ENCODE data around the gene TSPAN1.

The TSPAN1 gene

DNA sequence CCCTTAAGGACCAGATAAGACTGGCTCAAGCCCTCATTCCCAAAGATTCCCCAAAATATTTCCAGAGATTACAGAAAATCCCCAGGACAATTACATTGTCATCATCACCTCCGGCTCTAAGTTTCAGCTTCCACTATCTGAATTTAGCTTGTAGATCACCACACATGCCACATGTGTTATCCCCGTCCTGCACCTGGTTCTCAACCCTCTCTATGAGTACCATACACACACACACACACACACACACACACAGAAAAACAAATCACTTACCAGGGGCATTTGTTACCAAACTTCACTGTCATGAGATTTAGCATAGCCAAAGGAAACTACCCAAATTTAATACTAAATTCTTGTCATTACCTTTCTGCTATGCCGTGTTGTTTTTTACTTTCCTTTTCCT is 15.4 kb upstream of the TSPAN1 start:
- no peaks in the 10 kb centered on the region for H3K79me1 ChIP-seq (replicated peaks; ENCODE audit: low read length, poor library complexity, severe bottlenecking)
- H2BK12ac ChIP-seq (ENCODE audit: low read length in 2 of 2): no peak overlapping the region
- peaks cover 2% of the 10 kb centered on the region for H3K4me1 ChIP-seq (ENCODE audit: control insufficient read depth, insufficient read depth, low read depth, low read length)
- no peak overlapping the region for H3K14ac ChIP-seq (ENCODE audit: low read length in 2 of 2)
- no peak overlapping the region for H3K18ac ChIP-seq (ENCODE audit: low read depth in 1 of 2, low read length in 2 of 2)
- no peak overlapping the region for H2AFZ ChIP-seq (ENCODE audit: low read depth, low read length)
- no peak overlapping the region for H3K4me3 ChIP-seq (ENCODE audit: insufficient read depth in 1 of 2, low read depth in 1 of 2, low read length in 2 of 2)
- no peak overlapping the region for H3K27ac ChIP-seq (ENCODE audit: low read length, poor library complexity, severe bottlenecking)
- 84% methylated on average over 3 of the region's 3 CpGs for WGBS
- H3K36me3 ChIP-seq (ENCODE audit: control insufficient read depth in 1 of 2, insufficient read depth in 2 of 2, low read depth in 1 of 2, low read length in 2 of 2): no peaks in the 10 kb centered on the region
- H2BK5ac ChIP-seq (ENCODE audit: low read depth, low read length, poor library complexity, severe bottlenecking): no peak overlapping the region
- no peak overlapping the region for H2BK120ac ChIP-seq (ENCODE audit: low read depth, low read length)
- no peak overlapping the region for H2AK5ac ChIP-seq (ENCODE audit: low read length, severe bottlenecking)
- H4K8ac ChIP-seq (ENCODE audit: low read length): no peak overlapping the region
- H4K91ac ChIP-seq (ENCODE audit: low read length): no peak overlapping the region
- no peak overlapping the region for H3K9ac ChIP-seq (ENCODE audit: low read length)
- peaks cover 11 to 22% of the 10 kb centered on the region in 2 experiments for H3K27me3 ChIP-seq (ENCODE audit: control insufficient read depth in 1 of 2, insufficient read depth in 1 of 2, low read length in 2 of 2)
- no peak overlapping the region for H3K4ac ChIP-seq (ENCODE audit: low read depth in 1 of 2, low read length in 2 of 2)
- DNase-seq: no peak
- no peak overlapping the region for H2BK15ac ChIP-seq (ENCODE audit: low read depth, poor library complexity, severe bottlenecking)
- no peak overlapping the region for H3K23ac ChIP-seq (ENCODE audit: low read length in 2 of 2)
- no peaks in the 10 kb centered on the region for H3K9me3 ChIP-seq (ENCODE audit: control insufficient read depth, low read length)
- H3K4me2 ChIP-seq (ENCODE audit: low read length, poor library complexity, severe bottlenecking): no peak overlapping the region

DNA sequence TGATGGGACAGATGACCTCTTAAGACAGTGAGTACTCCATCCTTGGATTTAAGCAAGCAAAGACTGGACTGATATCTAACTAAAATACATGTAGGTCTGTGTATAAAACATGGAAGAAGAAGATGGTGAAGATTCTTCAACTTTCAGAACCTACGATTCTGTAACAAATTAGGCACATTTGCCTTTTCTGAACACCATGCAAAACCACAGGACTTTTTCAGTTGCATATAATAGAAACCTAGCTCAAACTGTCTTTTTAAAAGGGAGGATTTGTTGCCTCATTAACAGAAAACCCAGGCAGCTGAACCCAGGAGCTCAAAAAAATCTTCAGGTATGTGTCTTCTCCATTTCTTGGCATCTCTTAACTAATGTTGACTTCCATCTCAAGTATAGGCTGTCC is 14.7 kb upstream of the TSPAN1 start:
- Histone ChIP-seq H4K91ac (ENCODE audit: low read length) (no peak overlapping the region), H4K8ac (ENCODE audit: low read length) (no peak overlapping the region), H3K4ac (ENCODE audit: low read depth in 1 of 2, low read length in 2 of 2) (no peak overlapping the region), H3K4me1 (ENCODE audit: control insufficient read depth, insufficient read depth, low read depth, low read length) (peaks cover 2% of the 10 kb centered on the region), H3K36me3 (ENCODE audit: control insufficient read depth in 1 of 2, insufficient read depth in 2 of 2, low read depth in 1 of 2, low read length in 2 of 2) (no peaks in the 10 kb centered on the region), H2BK5ac (ENCODE audit: low read depth, low read length, poor library complexity, severe bottlenecking) (no peak overlapping the region), H2AFZ (ENCODE audit: low read depth, low read length) (no peak overlapping the region), H3K79me1 (replicated peaks; ENCODE audit: low read length, poor library complexity, severe bottlenecking) (no peaks in the 10 kb centered on the region), H3K27me3 (ENCODE audit: control insufficient read depth in 1 of 2, insufficient read depth in 1 of 2, low read length in 2 of 2) (peaks cover 15 to 27% of the 10 kb centered on the region in 2 experiments), H2BK120ac (ENCODE audit: low read depth, low read length) (no peak overlapping the region), H3K9ac (ENCODE audit: low read length) (no peak overlapping the region), H2AK5ac (ENCODE audit: low read length, severe bottlenecking) (no peak overlapping the region), H3K9me3 (ENCODE audit: control insufficient read depth, low read length) (no peaks in the 10 kb centered on the region), H3K4me2 (ENCODE audit: low read length, poor library complexity, severe bottlenecking) (no peak overlapping the region), H2BK12ac (ENCODE audit: low read length in 2 of 2) (no peak overlapping the region), H2BK15ac (ENCODE audit: low read depth, poor library complexity, severe bottlenecking) (no peak overlapping the region), H3K14ac (ENCODE audit: low read length in 2 of 2) (no peak overlapping the region), H3K18ac (ENCODE audit: low read depth in 1 of 2, low read length in 2 of 2) (no peak overlapping the region), H3K4me3 (ENCODE audit: insufficient read depth in 1 of 2, low read depth in 1 of 2, low read length in 2 of 2) (no peak overlapping the region), H3K23ac (ENCODE audit: low read length in 2 of 2) (no peak overlapping the region), H3K27ac (ENCODE audit: low read length, poor library complexity, severe bottlenecking) (no peak overlapping the region)
- WGBS: 83% methylated on average over 1 of the region's 1 CpG
- DNase-seq: no peak

DNA sequence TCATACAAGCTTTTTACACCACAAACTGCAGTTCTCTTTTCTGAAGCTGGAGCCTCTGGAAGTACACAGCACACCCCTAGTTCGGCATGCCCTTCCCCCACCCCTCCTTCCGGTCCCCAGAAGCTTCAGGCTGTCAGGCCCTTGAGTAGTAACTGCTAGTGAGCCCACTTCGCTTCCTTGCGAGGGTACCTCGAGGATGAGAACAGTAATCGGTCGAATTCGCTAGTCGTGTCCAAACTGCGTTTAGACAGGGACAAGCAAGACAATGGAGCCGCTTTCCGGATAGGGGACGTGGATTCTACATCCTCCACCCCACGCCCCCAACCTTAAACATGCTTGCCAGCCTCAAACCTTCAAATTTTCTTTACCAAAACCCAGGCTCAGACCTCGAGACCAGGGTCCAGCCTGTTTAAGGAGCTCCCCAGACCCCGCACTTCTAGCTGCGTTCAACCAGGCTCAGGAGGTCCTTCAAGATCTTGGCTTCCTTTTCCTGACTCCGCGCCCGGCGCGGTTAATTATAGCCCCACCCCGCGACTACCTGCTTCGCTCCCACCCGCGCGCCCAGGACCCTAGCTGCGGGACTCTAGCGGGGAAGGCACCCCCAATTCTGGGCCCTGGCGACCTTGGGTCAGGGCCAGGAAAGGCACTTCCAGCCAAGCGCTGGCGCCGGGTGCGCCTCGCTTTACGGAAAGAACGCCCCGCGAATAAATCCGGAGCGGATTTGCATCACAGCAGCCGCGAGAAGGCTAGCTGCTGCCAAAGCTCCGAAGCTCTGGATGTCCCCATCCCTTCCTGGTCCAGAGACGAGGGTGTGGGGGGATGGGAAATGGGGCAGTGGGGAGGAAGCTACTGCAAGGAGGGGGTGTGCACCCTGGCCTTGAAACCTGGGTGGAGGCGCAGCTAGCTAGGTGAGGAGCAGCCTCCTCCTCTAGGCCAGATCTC is 8.1 kb upstream of the TSPAN1 start:
- H2BK15ac ChIP-seq (ENCODE audit: low read depth, poor library complexity, severe bottlenecking): no peak overlapping the region
- H2BK120ac ChIP-seq (ENCODE audit: low read depth, low read length): no peak overlapping the region
- peak overlapping the region; percentile 59 for H3K9ac ChIP-seq (ENCODE audit: low read length)
- H3K14ac ChIP-seq (ENCODE audit: low read length in 2 of 2): no peak overlapping the region
- H3K4ac ChIP-seq (ENCODE audit: low read depth in 1 of 2, low read length in 2 of 2): no peak overlapping the region
- peaks cover 11% of the 10 kb centered on the region for H3K4me1 ChIP-seq (ENCODE audit: control insufficient read depth, insufficient read depth, low read depth, low read length)
- no peaks in the 10 kb centered on the region for H3K79me1 ChIP-seq (replicated peaks; ENCODE audit: low read length, poor library complexity, severe bottlenecking)
- H2AFZ ChIP-seq (ENCODE audit: low read depth, low read length): no peak overlapping the region
- H3K36me3 ChIP-seq (ENCODE audit: control insufficient read depth in 1 of 2, insufficient read depth in 2 of 2, low read depth in 1 of 2, low read length in 2 of 2): no peaks in the 10 kb centered on the region
- no peak overlapping the region for H3K27ac ChIP-seq (ENCODE audit: low read length, poor library complexity, severe bottlenecking)
- peak overlapping the region in 1 of 2 experiments; percentile 73 for H3K4me3 ChIP-seq (ENCODE audit: insufficient read depth in 1 of 2, low read depth in 1 of 2, low read length in 2 of 2)
- no peak overlapping the region for H4K91ac ChIP-seq (ENCODE audit: low read length)
- no peak overlapping the region for H2BK12ac ChIP-seq (ENCODE audit: low read length in 2 of 2)
- H2AK5ac ChIP-seq (ENCODE audit: low read length, severe bottlenecking): no peak overlapping the region
- no peak overlapping the region for H4K8ac ChIP-seq (ENCODE audit: low read length)
- H3K23ac ChIP-seq (ENCODE audit: low read length in 2 of 2): no peak overlapping the region
- no peaks in the 10 kb centered on the region for H3K9me3 ChIP-seq (ENCODE audit: control insufficient read depth, low read length)
- H3K4me2 ChIP-seq (ENCODE audit: low read length, poor library complexity, severe bottlenecking): peak overlapping the region; percentile 79
- H3K27me3 ChIP-seq (ENCODE audit: control insufficient read depth in 1 of 2, insufficient read depth in 1 of 2, low read length in 2 of 2): peaks cover 47 to 68% of the 10 kb centered on the region in 2 experiments
- DNase-seq: no peak
- WGBS: 41% methylated on average over 47 of the region's 47 CpGs
- H2BK5ac ChIP-seq (ENCODE audit: low read depth, low read length, poor library complexity, severe bottlenecking): no peak overlapping the region
- no peak overlapping the region for H3K18ac ChIP-seq (ENCODE audit: low read depth in 1 of 2, low read length in 2 of 2)

DNA sequence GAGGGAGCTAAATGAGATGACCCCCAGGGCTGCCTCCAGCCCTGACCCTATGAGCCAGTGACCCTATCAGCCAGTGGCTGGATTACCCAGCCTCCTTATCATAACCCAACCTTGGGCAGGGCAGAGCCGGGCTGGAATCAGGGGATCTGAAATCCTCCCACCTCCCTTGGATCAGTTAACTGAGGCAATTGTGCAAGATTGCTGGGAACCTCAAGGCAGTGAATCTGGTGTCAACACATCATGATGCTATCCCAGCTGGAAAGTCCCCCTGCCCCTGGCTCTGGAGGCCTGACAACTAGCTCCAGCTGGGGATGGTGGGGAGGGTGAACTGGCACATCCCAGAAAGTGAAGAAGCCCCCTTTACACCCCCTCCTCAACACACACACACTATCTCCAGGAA is 6.4 kb upstream of the TSPAN1 start:
- no peak overlapping the region for H2AK5ac ChIP-seq (ENCODE audit: low read length, severe bottlenecking)
- no peaks in the 10 kb centered on the region for H3K36me3 ChIP-seq (ENCODE audit: control insufficient read depth in 1 of 2, insufficient read depth in 2 of 2, low read depth in 1 of 2, low read length in 2 of 2)
- WGBS: 100% methylated on average over 1 of the region's 1 CpG
- H3K27me3 ChIP-seq (ENCODE audit: control insufficient read depth in 1 of 2, insufficient read depth in 1 of 2, low read length in 2 of 2): peaks cover 46 to 70% of the 10 kb centered on the region in 2 experiments
- no peak overlapping the region for H3K9ac ChIP-seq (ENCODE audit: low read length)
- H2BK120ac ChIP-seq (ENCODE audit: low read depth, low read length): no peak overlapping the region
- peaks cover 16% of the 10 kb centered on the region for H3K4me1 ChIP-seq (ENCODE audit: control insufficient read depth, insufficient read depth, low read depth, low read length)
- H2BK5ac ChIP-seq (ENCODE audit: low read depth, low read length, poor library complexity, severe bottlenecking): no peak overlapping the region
- H2AFZ ChIP-seq (ENCODE audit: low read depth, low read length): no peak overlapping the region
- H4K8ac ChIP-seq (ENCODE audit: low read length): no peak overlapping the region
- H3K4me3 ChIP-seq (ENCODE audit: insufficient read depth in 1 of 2, low read depth in 1 of 2, low read length in 2 of 2): no peak overlapping the region
- no peaks in the 10 kb centered on the region for H3K9me3 ChIP-seq (ENCODE audit: control insufficient read depth, low read length)
- no peak overlapping the region for H4K91ac ChIP-seq (ENCODE audit: low read length)
- H3K23ac ChIP-seq (ENCODE audit: low read length in 2 of 2): no peak overlapping the region
- no peak overlapping the region for H3K4ac ChIP-seq (ENCODE audit: low read depth in 1 of 2, low read length in 2 of 2)
- H3K27ac ChIP-seq (ENCODE audit: low read length, poor library complexity, severe bottlenecking): no peak overlapping the region
- H3K4me2 ChIP-seq (ENCODE audit: low read length, poor library complexity, severe bottlenecking): no peak overlapping the region
- DNase-seq: peak; percentile 36
- H3K79me1 ChIP-seq (replicated peaks; ENCODE audit: low read length, poor library complexity, severe bottlenecking): no peaks in the 10 kb centered on the region
- H2BK12ac ChIP-seq (ENCODE audit: low read length in 2 of 2): no peak overlapping the region
- H2BK15ac ChIP-seq (ENCODE audit: low read depth, poor library complexity, severe bottlenecking): no peak overlapping the region
- H3K18ac ChIP-seq (ENCODE audit: low read depth in 1 of 2, low read length in 2 of 2): no peak overlapping the region
- H3K14ac ChIP-seq (ENCODE audit: low read length in 2 of 2): no peak overlapping the region

Measured in mesenchymal stem cell (in vitro differentiated cells and primary cell).